DMS153 (cell line): ENCODE measurements around the gene MEG3.

ENCODE experiments used
- DNase-seq: peaks from one replicate; lab custom pipeline; 2025; lab: John Stamatoyannopoulos, UW

Gene MEG3

DNA sequence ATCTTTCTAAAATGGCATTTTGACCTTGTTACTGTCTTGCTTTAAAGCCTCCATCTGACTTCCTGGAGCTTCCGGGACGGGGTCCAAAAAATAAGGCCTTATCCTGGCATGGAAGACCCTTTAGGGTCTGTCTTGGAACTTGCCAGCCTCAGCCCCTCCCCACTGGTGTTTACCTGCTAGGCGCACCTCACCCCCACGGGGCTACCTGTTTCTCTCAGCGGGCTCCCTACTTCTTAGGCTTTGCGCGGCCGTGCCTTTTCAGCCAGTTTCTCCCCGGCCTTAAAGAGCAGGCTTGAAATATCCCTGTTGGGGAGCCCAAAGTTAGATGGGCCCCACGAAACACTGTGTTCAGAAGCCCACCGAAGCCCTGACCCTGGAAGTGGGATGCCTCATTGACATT, 72.5 kb downstream of the MEG3 start:
- DNase-seq = no peak

DNA sequence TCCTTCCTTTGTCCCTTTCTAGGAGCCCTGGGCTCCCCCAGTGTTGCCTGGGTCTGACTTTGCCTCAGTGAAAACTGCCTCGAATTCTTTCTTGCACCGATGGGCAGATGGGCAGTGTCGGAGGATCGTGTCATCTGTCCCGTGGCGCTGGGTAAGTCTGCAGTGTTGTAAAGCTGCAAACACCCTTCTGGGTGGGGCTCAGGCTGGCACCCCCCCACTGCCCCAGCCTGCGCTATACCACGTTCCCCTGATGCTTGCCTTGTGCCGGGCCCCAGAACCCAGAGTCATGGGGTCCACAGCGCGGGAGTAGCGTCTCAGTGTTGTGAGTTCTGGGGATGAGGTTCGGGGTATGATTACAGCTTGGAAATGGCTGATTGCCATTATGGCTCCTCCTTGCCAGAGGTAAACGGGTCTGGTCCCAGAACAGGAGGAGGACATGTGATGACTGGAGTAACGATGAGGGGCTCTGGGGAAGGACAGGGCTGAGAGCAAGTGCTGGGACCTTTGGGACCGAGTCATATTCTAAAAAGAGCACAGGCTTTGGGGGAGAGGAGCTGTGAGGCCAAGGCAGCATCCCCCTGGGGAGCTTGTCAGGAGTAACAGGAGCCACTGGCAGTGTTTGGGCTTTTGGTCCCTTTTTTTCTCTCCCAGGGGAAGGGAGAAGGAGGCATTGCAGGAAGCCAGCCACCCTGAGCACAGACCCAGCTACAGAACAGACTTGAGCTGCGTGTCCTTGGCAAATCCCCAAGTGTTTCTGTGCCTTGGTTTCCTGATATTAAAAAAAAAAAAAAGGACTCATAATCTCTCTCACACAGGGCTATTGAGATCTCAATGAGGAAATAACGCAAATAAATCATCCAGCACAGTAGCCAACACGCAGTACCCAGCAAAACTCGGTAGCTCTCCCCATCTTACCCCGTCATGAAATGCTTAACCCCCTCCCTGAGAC, 73.3 kb downstream of the MEG3 start:
- DNase-seq = peak; percentile 46

DNA sequence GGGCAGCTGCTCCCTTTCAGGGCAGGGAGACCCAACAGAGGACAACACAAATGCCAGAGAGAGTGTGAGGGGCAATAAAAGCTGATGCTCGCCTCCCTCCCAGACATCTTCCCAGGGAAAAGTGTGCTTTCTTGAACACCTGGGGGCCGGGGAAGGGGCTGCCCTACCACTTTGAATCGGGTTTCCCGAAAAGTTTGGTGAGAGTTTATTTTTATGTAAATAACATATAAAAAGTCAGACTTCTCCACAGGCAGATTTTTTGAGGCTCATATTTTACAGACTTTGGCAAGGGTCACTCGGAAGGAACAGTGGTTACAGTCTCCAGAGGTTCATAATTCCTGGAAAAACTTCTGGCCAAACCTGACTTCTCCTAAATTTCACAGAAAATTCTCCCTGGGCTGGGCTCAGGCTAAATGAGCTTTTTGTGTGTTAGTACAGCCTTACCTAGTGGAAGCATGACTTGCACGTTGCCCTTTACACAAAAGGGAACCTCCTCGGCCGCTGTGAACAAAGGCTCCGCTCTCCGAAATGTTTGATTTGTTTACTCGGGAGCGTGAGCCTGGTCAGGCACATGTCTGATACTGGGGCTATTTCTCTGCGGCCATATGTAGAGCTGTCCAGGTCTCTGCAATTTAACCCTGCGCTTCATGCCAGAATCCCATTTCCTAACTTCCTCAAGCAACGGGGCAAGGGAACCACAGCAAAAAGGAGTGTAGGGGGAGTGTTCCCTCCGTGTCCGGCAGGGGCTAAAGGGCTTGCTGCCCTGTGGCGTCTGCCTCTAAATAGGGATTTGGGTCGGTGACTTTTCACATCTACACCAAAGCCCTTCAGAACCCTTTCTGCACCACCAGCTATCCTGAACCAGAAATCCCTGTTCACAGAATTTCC, 74.2 kb downstream of the MEG3 start:
- DNase-seq = peak; percentile 11

DNA sequence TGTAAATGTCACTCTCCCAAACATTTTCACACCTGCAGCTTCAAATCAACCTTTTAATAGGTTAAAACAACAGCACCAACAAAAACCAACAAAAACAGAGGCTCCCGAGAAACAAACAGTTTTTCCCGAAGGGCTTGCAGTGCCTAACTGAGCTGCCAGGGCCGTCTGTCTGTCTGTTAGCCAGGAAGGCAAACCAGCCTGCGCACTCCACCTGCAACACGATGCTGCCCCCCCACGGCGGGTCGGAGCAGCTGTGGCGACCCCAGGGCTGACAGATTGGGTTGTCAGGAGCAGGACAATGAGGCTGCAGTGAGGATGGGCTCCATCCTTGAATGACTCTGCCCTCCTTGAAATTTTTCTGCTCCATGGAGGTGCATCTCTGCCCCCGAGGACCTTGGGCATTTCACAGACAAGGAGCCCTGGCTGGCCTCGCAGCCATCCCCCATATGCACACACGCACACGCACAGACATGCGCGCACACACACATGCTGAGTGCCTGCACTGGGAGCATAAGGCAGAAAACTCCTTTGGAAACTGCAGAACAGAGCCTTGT, 75.0 kb downstream of the MEG3 start:
- DNase-seq = peak; percentile 9

DNA sequence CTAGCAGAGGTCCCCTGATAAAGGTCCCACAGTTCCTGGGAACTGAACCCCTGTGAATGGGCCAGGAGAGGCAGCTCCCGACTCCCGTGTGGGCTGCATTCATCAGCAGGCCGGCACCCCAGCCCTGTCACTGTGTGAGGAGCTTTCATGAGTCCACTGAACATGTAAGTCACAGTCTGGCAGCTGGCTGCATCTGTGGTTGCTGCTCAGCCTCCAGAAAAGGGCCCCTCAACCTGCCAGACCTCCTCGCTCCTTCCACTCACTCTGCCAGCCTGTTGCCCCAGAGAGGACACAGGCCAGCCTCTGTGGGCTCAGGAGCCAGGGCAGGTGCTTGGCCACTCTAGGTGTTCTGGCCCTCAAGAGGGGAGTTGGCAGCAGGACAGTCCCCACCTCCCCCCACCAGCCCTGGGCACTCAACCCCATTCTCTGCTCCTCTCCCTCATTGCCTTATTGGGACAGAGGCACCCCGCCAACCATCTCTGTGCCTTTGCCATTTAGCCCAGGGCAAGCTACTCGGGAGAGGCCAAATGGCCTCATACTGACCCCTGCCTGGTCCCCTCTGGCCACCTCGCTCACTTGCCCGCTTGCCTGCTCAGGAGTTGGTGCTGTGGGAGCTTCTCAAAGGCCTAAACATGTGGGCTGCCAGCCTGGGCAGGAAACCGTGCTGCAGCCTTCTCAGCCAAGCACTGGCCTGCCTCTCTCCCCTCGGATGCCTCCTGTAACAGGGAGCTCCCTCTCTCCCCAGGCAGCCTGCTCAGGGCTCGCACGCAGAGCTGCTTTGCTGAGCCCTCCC, 75.7 kb downstream of the MEG3 start:
- DNase-seq = no peak

DNA sequence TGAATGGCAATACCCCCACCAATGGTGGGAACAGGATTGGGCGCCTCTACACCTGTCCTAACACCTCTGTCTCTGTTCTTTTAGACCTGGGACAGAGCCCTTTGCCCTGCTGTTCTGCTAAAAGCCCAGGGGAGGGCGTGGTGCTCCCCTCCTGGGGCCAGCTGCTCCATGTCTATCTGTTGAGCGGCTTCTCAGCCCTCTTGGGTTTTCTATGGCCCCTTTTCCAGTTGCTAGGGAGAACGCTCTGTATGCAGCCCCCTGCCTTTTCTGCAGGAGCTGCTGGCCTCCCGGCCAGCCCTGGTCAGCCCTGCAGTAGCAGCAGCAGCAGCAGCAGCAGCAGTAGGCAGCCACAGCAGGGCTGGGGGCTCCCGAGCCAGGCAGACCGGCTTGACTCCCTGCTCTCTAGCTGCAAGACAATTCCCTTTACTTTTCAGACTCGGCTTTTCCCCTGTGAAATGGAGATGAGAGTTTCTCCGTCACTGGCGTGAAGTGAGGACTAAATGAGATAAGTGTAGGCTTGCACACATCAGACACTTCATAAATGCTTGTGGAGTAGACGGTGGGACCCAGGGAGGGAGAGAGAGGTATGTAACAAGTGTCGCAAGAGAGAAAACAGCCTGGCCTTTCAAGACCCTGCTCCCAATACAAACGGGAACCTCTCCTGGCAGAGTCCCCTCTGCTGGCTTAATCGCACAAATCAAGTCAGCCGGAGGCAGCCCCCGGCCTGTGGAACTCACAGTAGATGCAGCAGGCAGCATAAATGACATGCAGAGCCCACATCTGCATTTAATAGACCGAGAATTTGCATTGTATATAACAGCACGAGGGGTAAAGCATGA, 76.6 kb downstream of the MEG3 start:
- DNase-seq = no peak

DNA sequence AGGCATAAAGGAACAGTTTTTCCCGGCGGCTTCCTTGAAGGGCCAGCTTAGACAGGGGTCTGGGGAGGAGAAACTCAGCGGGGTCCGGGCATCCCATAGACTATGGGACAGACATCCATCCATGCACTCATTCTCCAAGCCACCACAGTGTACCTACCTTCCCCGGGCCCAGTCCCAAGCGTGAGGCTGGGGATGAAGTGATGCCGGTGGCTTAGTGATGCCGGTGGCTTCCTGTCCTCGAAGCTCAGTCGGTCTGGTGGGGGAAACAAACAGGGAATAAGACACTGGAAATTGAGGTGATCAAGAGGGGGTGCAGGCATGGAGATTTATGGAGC, 77.2 kb downstream of the MEG3 start:
- DNase-seq = no peak

DNA sequence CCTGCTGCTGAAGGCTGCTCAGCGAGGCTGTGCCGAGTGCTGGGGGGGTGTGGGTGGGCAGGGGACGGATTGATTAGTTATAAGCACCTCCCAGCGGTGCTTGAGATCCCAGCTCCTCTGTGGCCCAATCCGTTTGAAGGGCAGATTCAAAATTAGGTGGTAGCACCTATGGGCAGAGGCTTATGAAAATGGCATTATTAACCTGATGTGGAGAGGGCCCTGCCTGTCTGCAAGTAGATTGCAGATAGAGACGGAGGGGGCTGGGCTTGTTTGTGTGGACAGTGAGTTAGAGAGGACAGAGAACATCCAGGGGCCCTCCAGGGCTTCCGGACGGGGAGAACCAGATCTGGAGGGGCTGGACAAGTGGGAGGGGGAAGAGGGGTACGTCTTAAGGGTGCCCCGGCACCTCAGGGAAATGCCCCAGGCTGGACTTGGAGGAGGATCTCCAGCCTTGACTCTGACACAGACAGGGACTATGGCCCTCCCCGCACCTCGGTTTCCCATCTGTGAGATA, 77.8 kb downstream of the MEG3 start, which contains the start of gene RTL1:
Gene RTL1, minus strand, starts transcription at position 51 of the 514 bp plus-strand sequence. CDS start 18,934 bp downstream, outside the sequence.
- no peak for DNase-seq

DNA sequence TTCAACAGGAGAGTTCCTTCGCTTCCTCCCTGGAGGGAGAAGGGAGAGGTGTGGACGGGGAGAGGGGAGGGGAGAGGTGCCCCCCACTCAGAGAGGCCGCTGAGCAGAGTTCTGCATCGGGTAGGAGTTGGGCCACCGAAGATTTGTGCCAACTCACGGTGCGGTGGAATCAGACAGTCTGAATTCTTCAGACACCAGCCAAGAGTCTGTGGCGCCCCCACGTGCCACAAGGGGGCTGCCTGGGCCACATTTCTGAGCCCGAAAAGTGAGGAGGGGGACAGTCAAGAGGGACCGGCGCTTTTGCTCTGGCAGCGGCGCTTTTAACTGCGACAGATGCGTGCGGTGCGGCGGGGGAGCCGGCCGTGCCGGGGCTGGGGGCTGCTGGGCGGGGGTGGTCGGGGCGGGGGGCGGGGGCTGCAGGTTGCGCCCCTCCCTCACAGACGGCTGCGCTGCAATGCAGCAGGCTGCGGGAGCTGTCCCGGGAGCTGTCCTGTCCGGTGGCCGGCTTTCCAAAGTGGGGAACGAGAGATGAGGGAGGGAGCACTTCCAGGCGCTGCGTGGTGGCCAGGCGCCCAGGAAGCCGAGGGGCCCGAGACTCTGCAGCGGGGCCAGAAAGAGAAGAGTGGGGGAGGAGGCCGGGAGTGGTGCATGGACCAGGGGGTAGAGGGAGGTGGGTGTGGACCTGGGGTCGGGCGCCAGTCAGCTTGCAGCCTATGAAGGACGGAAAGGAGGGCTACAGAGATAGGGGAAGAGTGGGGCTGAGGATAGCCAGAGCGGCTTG, 78.6 kb downstream of the MEG3 start:
- no peak for DNase-seq

DNA sequence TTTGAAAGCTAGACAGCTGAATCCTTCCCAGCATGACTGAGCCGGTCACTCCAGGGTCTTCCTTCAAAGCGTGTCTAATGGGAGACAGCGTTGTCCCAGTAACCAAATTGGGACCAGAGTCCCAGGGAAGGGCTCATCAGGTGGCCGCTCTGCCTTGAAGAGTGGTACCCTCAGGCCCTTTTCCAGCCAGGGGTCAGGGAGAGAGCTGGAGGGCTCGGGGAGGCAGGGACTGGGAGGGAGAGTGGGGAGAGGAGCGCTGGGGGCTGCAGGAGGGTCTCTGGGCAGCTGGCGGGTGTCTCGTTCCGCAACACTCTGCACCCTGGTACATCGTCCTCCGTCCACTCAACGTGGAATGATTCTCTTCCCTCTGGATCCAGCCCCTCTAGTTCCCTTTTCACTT, 79.2 kb downstream of the MEG3 start:
- no peak for DNase-seq

DNA sequence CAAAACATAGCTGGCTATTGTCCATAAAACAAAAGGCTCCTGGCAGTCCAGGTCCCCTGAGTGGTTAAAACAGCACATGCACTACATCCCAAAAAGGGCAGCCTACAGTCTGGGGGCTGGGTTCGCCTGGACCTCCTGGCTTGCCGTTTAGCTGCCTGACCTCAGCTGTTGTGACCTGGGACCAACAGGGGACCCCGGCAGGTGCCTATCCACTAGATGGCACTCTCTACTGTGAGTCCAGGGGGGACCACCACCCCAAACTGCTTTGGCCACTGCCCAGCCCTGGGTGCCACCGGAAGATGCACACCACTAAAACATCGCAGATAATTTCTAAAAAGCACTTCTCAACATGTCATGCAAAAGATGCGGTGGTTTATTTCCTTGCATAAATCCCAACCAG, 80.5 kb downstream of the MEG3 start:
- no peak for DNase-seq

DNA sequence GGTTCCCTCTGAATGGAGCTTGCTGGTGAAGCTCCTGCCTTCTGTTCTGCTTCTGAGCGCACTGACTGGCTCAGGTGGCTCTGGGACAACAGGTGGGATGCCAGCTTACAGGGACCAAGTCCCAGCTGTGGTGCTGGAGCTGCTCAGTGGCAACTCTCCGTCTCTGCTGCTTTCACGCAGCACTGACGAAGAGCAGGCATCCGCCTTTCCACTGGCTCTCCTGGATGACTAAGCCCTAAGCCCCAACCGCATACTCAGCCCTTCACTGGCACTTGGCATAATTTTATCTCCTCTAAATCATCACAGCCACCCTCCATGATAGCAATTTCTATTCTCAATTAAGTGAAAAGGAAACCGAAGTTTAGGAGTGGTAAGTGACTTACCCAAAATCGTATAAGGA, 81.3 kb downstream of the MEG3 start:
- no peak for DNase-seq

DNA sequence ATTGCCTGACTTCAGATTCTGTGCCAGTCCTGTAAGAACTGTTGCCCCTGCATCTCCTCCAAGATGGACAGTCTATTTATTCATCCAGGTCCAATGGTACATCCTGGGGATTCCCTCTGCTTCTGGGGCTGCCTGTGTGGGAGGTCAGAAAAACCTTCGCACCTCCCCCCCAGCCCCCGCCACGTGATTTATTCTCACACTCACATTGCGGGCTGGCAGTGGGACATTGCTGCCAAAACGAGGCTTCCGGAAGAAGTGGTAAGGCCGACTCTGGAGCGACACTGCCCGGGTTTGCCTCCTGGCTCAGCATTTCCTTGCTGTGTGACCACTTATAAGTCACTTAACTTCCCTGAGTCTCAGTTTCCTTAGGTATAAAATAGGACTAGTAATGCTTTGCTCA, 83.5 kb downstream of the MEG3 start:
- no peak for DNase-seq
